ENCODE data around the gene UGT8.

- TF ChIP-seq POLR2A (IDR thresholded peaks at IDR 0.05; ENCODE audit: low read depth) (no peak), CTCF (IDR thresholded peaks at IDR 0.05) (no peak), POLR2AphosphoS5 (IDR thresholded peaks at IDR 0.05) (no peak), EP300 (IDR thresholded peaks at IDR 0.05) (no peak)
These were observed 56.0 kb downstream of the UGT8 start for GRCh38 chr4:114654592-114654991.

Data from esophagus muscularis mucosa (tissue), 4 donors.